ENCODE measurements around the gene VPS25.
"Not testable (repeated sequence)": the region's sequence is repeated elsewhere in the genome, so short reads cannot be mapped to it uniquely, and the experiment has no call there.

The VPS25 gene
- 25.2 to 61.9 (median 38.7) reads per million in 17 experiments for total RNA-seq

- DNase-seq = peak; percentile 83 to 91 (median 90)
These were observed at the start of gene VPS25 for GRCh38 chr17:42773290-42774035. TSS of gene VPS25 (plus strand) at chr17:42773449. CDS start at chr17:42773476, 27 bp downstream.

GRCh38 chr17:42723636-42724035, 49.6 kb upstream of the VPS25 start:
- DNase-seq = no peak

- DNase-seq = no peak
These were observed 48.1 kb upstream of the VPS25 start for GRCh38 chr17:42725143-42725542.

- DNase-seq = no peak
These were observed 32.5 kb upstream of the VPS25 start for GRCh38 chr17:42740699-42741098.

GRCh38 chr17:42742916-42743315, 30.3 kb upstream of the VPS25 start:
- DNase-seq = not testable (repeated sequence)

- DNase-seq = no peak
These were observed 29.5 kb upstream of the VPS25 start for GRCh38 chr17:42743595-42744282.

GRCh38 chr17:42744283-42744805, 28.9 kb upstream of the VPS25 start:
- peak; percentile 55 to 77 (median 67) for DNase-seq

GRCh38 chr17:42744806-42745617, 28.2 kb upstream of the VPS25 start, which contains the start of gene EZH1:
TSS of gene EZH1 (minus strand) at chr17:42745040. CDS start at chr17:42728941, 16,099 bp downstream.
- DNase-seq = peak; percentile 94 to 98 (median 96)

GRCh38 chr17:42748202-42748907, 24.9 kb upstream of the VPS25 start:
- no peak for DNase-seq

GRCh38 chr17:42748908-42749798, 24.1 kb upstream of the VPS25 start:
- DNase-seq = no peak

- DNase-seq = peak; percentile 41 to 70 (median 62)
These were observed 22.4 kb upstream of the VPS25 start for GRCh38 chr17:42750739-42751344.

GRCh38 chr17:42751628-42752027, 21.6 kb upstream of the VPS25 start:
- no peak for DNase-seq

- DNase-seq = peak in 1 of 4 experiments; percentile 9
These were observed 18.5 kb upstream of the VPS25 start for GRCh38 chr17:42754782-42755181.

GRCh38 chr17:42759982-42760651, 13.1 kb upstream of the VPS25 start:
- peak; percentile 57 to 81 (median 72) for DNase-seq

GRCh38 chr17:42760652-42761581, 12.3 kb upstream of the VPS25 start, which contains the start of gene RAMP2:
TSS of gene RAMP2 (plus strand) at chr17:42761227. CDS start at chr17:42761262, 35 bp downstream.
- DNase-seq = peak; percentile 24 to 67 (median 44)

- DNase-seq = no peak
These were observed 11.6 kb upstream of the VPS25 start for GRCh38 chr17:42761638-42762037.

GRCh38 chr17:42766124-42766523, 7.1 kb upstream of the VPS25 start:
- no peak for DNase-seq

- DNase-seq = no peak
These were observed 5.7 kb upstream of the VPS25 start for GRCh38 chr17:42767512-42767911.
